Renal pelvis (tissue), 12 donors: ENCODE results near the gene WDR87. TPM values are rescaled to one million over a fixed set of nuclear protein-coding genes. Genes with fewer than 3 reads are reported as not detected.
A peak's percentile ranks its signal among the peaks of the same experiment; 100 is the strongest.

Experiments
- DNase-seq: peaks from one replicate; pipeline ENCODE4 v3.0.0-alpha.2; 2013
- long read RNA-seq, 16 experiments: transcript quantifications; one replicate each; lab custom pipeline, GENCODE V29; 2026
- polyA plus RNA-seq, 3 donors: library from polyadenylated mRNA; unstranded; fragments of 120-200 nt; gene quantifications; one replicate each; pipeline ENCODE4 v1.2.1, GENCODE V29; 2013; ENCODE audit not compliant: insufficient read length in 3 of 3

The WDR87 gene
- under 1 TPM in 2 of 3 donors, not detected in 1; 0.01 to 0.04 TPM for polyA plus RNA-seq
- long read RNA-seq, donor 1 = 0 reads
- long read RNA-seq, donor 2 = 0 reads
- long read RNA-seq, donor 3 = 0 reads
- long read RNA-seq, donor 4 = 0 reads
- long read RNA-seq, donor 5 = 0 reads
- long read RNA-seq, donor 6 = 0 reads
- long read RNA-seq, donor 7 = 0 reads
- long read RNA-seq, donor 8 = 0 reads
- long read RNA-seq, donor 9 = 0 reads
- long read RNA-seq, donor 10, partial matches to known transcripts = 0 of 12 reads
- long read RNA-seq, donor 10, other reads (novel, unspliced or antisense) = 12 of 12 reads
- long read RNA-seq, donor 11 = 0 reads
- long read RNA-seq, donor 12 = 0 reads
- long read RNA-seq, donor 13 = 0 reads
- long read RNA-seq, donor 14 = 0 reads
- long read RNA-seq, donor 15 = 0 reads
- long read RNA-seq, donor 16 = 0 reads

- DNase-seq = no peak
These were observed at the start of gene WDR87 for GRCh38 chr19:37905946-37906868. TSS of gene WDR87 (minus strand) at chr19:37906594. CDS start at chr19:37898239, 8,355 bp downstream.

GRCh38 chr19:37955986-37956385, 49.6 kb upstream of the WDR87 start:
- DNase-seq = no peak

- no peak for DNase-seq
These were observed 48.1 kb upstream of the WDR87 start for GRCh38 chr19:37954421-37954874.

GRCh38 chr19:37953918-37954303, 47.5 kb upstream of the WDR87 start:
- no peak for DNase-seq

GRCh38 chr19:37953171-37953917, 47.0 kb upstream of the WDR87 start:
- DNase-seq = peak; percentile 67

GRCh38 chr19:37951816-37952210, 45.4 kb upstream of the WDR87 start:
- no peak for DNase-seq

- no peak for DNase-seq
These were observed 44.2 kb upstream of the WDR87 start for GRCh38 chr19:37950471-37951175.

GRCh38 chr19:37948362-37948761, 42.0 kb upstream of the WDR87 start:
- no peak for DNase-seq

- DNase-seq = no peak
These were observed 41.4 kb upstream of the WDR87 start for GRCh38 chr19:37947778-37948177.

GRCh38 chr19:37946132-37946531, 39.7 kb upstream of the WDR87 start:
- no peak for DNase-seq

GRCh38 chr19:37943480-37943879, 37.1 kb upstream of the WDR87 start:
- DNase-seq = no peak

GRCh38 chr19:37942516-37942902, 36.1 kb upstream of the WDR87 start:
- DNase-seq = no peak

GRCh38 chr19:37941782-37942515, 35.6 kb upstream of the WDR87 start:
- no peak for DNase-seq

GRCh38 chr19:37938353-37938752, 32.0 kb upstream of the WDR87 start:
- DNase-seq = no peak

- DNase-seq = no peak
These were observed 30.5 kb upstream of the WDR87 start for GRCh38 chr19:37936886-37937285.

GRCh38 chr19:37936166-37936565, 29.8 kb upstream of the WDR87 start:
- DNase-seq = no peak

- DNase-seq = no peak
These were observed 28.9 kb upstream of the WDR87 start for GRCh38 chr19:37935341-37935740.

GRCh38 chr19:37933937-37934358, 27.6 kb upstream of the WDR87 start:
- peak; percentile 61 for DNase-seq

GRCh38 chr19:37932985-37933936, 26.9 kb upstream of the WDR87 start:
- DNase-seq = no peak
